PC-3 (cell line): Measurements from ENCODE around the gene CABP1. TPM values are rescaled to one million over a fixed set of nuclear protein-coding genes. Genes with fewer than 3 reads are reported as not detected.
A peak's percentile ranks its signal among the peaks of the same experiment; 100 is the strongest.

Experiments used
- ATAC-seq: fragments of 200-7000 bp; cut with Tn5 transposase; 2 replicates; pipeline ENCODE4 v1.9.1; 2020; ENCODE audit warnings: mild to moderate bottlenecking, moderate library complexity
- Bru-seq: library from RNA; stranded (reverse); fragments of 400-500 nt; gene quantifications from one replicate; lab custom pipeline; 2021; lab: Mats Ljungman, UMichigan
- BruChase-seq, 2 experiments: library from RNA; stranded (reverse); fragments of 400-500 nt; gene quantifications; one replicate each; lab custom pipeline; 2021; lab: Mats Ljungman, UMichigan
- BruUV-seq: library from RNA; stranded (reverse); fragments of 400-500 nt; replicated peaks from 2 replicates; lab custom pipeline; 2021; lab: Mats Ljungman, UMichigan
- CTCF ChIA-PET: fragments of 300-600 bp; sonication (Branson Sonifier 250); formaldehyde crosslinking; loops from one replicate; lab custom pipeline; 2022; ENCODE audit warnings: antibody characterized with exemption; lab: Charles Lee
- POLR2A ChIA-PET: fragments of 300-600 bp; sonication (Branson Sonifier 250); formaldehyde crosslinking; loops from one replicate; lab custom pipeline; 2022; ENCODE audit warnings: antibody characterized with exemption; ENCODE audit not compliant: unreplicated experiment; lab: Charles Lee
- DNase-seq: peaks from one replicate; pipeline ENCODE4 v3.0.0-alpha.2; 2015
- H2AFZ ChIP-seq: fragments of 300-600 bp; sonication (generic); 2 replicates; pipeline ENCODE4 v1.6.0; 2016; ENCODE audit warnings: antibody characterized with exemption, low read length
- H3F3A ChIP-seq: fragments of 300-600 bp; sonication (generic); one replicate; pipeline ENCODE4 v1.6.0; 2017; ENCODE audit warnings: antibody characterized with exemption, low read length, control low read depth, mild to moderate bottlenecking; ENCODE audit not compliant: unreplicated experiment
- H3K27ac ChIP-seq: fragments of 300-600 bp; sonication (generic); 2 replicates; pipeline ENCODE4 v1.5.1; 2016; ENCODE audit warnings: mild to moderate bottlenecking, low read length
- H3K27me3 ChIP-seq: fragments of 300-600 bp; sonication (generic); 2 replicates; pipeline ENCODE4 v1.6.1; 2016; ENCODE audit warnings: low read length, mixed read lengths
- H3K36me3 ChIP-seq: fragments of 300-600 bp; sonication (generic); 2 replicates; pipeline ENCODE4 v1.6.1; 2016; ENCODE audit warnings: low read depth, mixed run types, low read length, mixed read lengths
- H3K4me1 ChIP-seq: fragments of 300-600 bp; sonication (generic); 2 replicates; pipeline ENCODE4 v1.5.1; 2016; ENCODE audit warnings: low read length; ENCODE audit not compliant: insufficient read depth
- H3K4me2 ChIP-seq: fragments of 300-600 bp; sonication (generic); 2 replicates; pipeline ENCODE4 v1.6.0; 2016; ENCODE audit warnings: low read length
- H3K4me3 ChIP-seq: fragments of 300-600 bp; sonication (generic); 2 replicates; pipeline ENCODE4 v1.5.1; 2016; ENCODE audit warnings: mild to moderate bottlenecking, low read length, mixed read lengths
- H3K79me2 ChIP-seq: fragments of 300-600 bp; sonication (generic); 2 replicates; pipeline ENCODE4 v1.6.1; 2017; ENCODE audit warnings: low read length, mixed read lengths
- H3K9ac ChIP-seq: fragments of 300-600 bp; sonication (generic); 2 replicates; pipeline ENCODE4 v1.6.0; 2016; ENCODE audit warnings: mild to moderate bottlenecking, low read length
- H3K9me2 ChIP-seq: fragments of 300-600 bp; sonication (generic); replicated peaks from 2 replicates; pipeline ENCODE4 v1.6.1; 2016; ENCODE audit warnings: mixed run types, low read length, mixed read lengths
- H3K9me3 ChIP-seq: fragments of 300-600 bp; sonication (generic); 2 replicates; pipeline ENCODE4 v1.6.1; 2016; ENCODE audit warnings: low read length, mixed read lengths
- H4K20me1 ChIP-seq: fragments of 300-600 bp; sonication (generic); 2 replicates; pipeline ENCODE4 v1.6.1; 2016; ENCODE audit warnings: low read length, mixed read lengths
- EZH2 ChIP-seq: fragments of 300-600 bp; sonication (generic); IDR thresholded peaks from one replicate; pipeline ENCODE4 v1.6.1; 2017; ENCODE audit warnings: antibody characterized with exemption, mild to moderate bottlenecking, low read length; ENCODE audit not compliant: unreplicated experiment
- EZH2phosphoT487 ChIP-seq: fragments of 300-600 bp; sonication (generic); IDR thresholded peaks from 2 replicates; pipeline ENCODE4 v1.6.1; 2018; ENCODE audit warnings: mild to moderate bottlenecking, antibody characterized with exemption, low read length, borderline replicate concordance
- intact Hi-C: fragments of 100-400 bp; cut with micrococcal nuclease; formaldehyde crosslinking; loops from 2 replicates; pipeline ENCODE4 v1.9.0; 2023
- long read RNA-seq: library from polyadenylated mRNA; unstranded; transcript quantifications from one replicate; pipeline ENCODE4 v2.0.0, GENCODE V29; 2021; ENCODE audit not compliant: unreplicated experiment
- total RNA-seq: library from RNA; depleted of rRNA; stranded (reverse); fragments of >200 nt; gene quantifications from 2 replicates; pipeline ENCODE4 v1.2.3, GENCODE V29; 2014; rRNA removed
- TF ChIP-seq, protein P1 (sequence below): fragments of 300-600 bp; sonication (generic); conservative IDR thresholded peaks from 2 replicates; pipeline ENCODE4 v1.5.1; 2017; ENCODE audit warnings: antibody characterized with exemption, low read depth, mild to moderate bottlenecking, low read length

Gene CABP1
- total RNA-seq (not detected in 2 replicates), Bru-seq, nascent RNA (percentile 9 among the genes with signal in this experiment), BruChase-seq, experiment 1, labeled RNA remaining after a 6-hour chase (percentile 26 among the genes with signal in this experiment), BruChase-seq, experiment 2, labeled RNA remaining after a 2-hour chase (percentile 19 among the genes with signal in this experiment)
- long read RNA-seq = 0 reads

DNA sequence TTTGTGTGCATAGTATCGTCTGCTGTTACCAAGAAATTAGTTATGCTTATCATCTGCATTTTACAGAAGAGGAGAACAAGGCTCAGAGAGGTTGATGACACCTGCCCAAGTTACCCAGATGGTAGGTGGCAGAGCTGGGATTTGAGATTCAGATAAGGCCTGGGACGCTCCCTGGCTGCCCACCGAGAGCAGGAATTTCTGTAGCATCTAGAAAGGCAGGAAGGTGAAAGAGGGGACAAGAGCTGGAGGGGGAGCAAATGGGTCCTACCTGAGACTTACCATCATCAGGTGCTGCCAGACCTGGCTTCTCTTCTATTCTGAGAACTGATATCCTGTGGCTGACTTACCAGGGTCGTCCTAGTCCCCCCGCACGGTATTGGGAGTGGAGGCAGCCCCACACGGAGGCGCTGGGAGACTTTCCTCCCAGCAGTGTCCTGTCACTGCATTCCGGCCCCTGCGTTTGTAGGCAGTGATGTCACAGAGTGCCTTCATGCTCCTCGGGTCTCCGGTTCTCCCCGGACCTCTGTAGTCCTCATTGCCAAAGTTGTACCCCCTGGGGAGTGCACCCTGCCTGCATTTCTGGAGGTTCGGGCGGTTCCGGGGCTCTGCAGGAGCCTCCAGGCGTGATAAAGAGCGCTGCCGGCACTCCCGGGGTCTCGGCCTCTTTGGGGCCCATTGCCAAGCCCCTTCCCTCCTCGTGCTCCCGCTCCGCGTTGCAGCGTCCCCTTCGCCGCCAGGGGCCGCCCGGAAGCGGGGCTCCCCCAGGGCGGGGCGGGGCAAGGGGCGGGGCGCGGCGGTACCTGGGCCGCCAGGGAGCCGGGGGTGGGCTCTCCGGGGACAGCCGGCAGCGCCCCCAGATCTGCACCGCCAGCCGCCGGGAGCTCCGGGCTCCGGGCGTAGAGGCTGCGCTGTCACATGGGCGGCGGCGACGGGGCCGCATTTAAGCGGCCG is at the start of gene CABP1:
CABP1 (plus strand) TSS at position 856 of the 951 bp plus-strand sequence; CDS start at position 916, 60 bp downstream.
- Histone ChIP-seq H3K9me3 (no peaks in the 10 kb centered on the region), H3K4me2 (peak within 1 kb of the TSS; percentile 82), H3K79me2 (no peaks in the 10 kb centered on the region), H3F3A (no peaks in the 10 kb centered on the region), H3K27ac (no peak within 1 kb of the TSS), H3K9me2 (no peaks in the 10 kb centered on the region), H3K4me1 (no peaks in the 10 kb centered on the region), H3K9ac (no peak within 1 kb of the TSS), H3K4me3 (peak within 1 kb of the TSS; percentile 61; the same call in 1 of the 2 replicates), H3K36me3 (no peaks in the 10 kb centered on the region), H4K20me1 (no peaks in the 10 kb centered on the region), H2AFZ (peak within 1 kb of the TSS; percentile 36; the same call in 1 of the 2 replicates), H3K27me3 (peaks cover 31% of the 10 kb centered on the region)
- no TSS peak for BruUV-seq
- ATAC-seq = peak; percentile 39
- intact Hi-C loops = no loop called here
- CTCF ChIA-PET = no interaction called here
- POLR2A ChIA-PET = no interaction called here
- TF ChIP-seq EZH2phosphoT487 (no peak), EZH2 (peak; percentile 50)
- TF ChIP-seq, protein P1, sequence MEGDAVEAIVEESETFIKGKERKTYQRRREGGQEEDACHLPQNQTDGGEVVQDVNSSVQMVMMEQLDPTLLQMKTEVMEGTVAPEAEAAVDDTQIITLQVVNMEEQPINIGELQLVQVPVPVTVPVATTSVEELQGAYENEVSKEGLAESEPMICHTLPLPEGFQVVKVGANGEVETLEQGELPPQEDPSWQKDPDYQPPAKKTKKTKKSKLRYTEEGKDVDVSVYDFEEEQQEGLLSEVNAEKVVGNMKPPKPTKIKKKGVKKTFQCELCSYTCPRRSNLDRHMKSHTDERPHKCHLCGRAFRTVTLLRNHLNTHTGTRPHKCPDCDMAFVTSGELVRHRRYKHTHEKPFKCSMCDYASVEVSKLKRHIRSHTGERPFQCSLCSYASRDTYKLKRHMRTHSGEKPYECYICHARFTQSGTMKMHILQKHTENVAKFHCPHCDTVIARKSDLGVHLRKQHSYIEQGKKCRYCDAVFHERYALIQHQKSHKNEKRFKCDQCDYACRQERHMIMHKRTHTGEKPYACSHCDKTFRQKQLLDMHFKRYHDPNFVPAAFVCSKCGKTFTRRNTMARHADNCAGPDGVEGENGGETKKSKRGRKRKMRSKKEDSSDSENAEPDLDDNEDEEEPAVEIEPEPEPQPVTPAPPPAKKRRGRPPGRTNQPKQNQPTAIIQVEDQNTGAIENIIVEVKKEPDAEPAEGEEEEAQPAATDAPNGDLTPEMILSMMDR = peak; percentile 34; the same call in 1 of the 2 replicates
- no peak for DNase-seq

DNA sequence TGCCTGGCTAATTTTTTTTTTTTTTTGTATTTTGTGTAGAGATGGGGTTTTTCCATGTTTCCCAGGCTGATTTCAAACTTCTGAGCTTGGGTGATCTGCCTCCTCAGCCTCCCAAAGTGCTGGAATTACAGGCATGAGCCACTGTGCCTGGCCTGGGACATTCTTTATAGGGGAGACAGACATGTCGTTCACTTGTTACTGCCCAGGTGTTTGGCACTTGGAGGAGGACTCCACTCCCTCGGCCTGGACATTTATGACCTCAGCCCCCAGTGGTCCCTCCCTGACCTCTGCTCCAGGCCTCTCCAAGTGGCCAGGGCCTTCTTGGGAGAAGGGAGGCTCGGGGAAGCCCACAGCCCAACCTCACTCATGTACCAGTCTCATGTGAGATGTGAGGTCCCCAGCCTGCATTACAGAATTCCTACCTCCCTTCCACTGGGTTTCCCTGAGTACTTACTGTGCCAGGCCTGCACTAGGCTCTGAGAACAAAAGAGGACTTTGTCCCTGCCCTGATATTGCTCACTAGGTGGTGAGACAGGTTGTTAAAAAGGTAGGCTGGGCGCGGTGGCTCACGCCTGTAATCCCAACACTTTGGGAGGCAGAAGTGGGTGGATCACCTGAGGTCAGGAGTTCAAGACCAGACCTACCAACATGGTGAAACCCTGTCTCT is 49.6 kb upstream of the CABP1 start:
- H3K27ac ChIP-seq = no peak overlapping the region
- POLR2A ChIA-PET = interaction anchor here (0.7 kb wide), 1 partner anchor 92 kb away, joined by 14 read pairs; no protein-coding TSS in a partner anchor
- no peak for TF ChIP-seq EZH2phosphoT487
- TF ChIP-seq, protein P1 = no peak
- no peak for TF ChIP-seq EZH2
- intact Hi-C loops = no loop called here
- H3K9ac ChIP-seq = no peak overlapping the region
- H3K4me1 ChIP-seq = no peaks in the 10 kb centered on the region
- DNase-seq = no peak
- H3K79me2 ChIP-seq = no peaks in the 10 kb centered on the region
- BruUV-seq = no TSS peak
- no peaks in the 10 kb centered on the region for H3F3A ChIP-seq
- no peak overlapping the region for H2AFZ ChIP-seq
- CTCF ChIA-PET = interaction anchor here (0.7 kb wide), 1 partner anchor 18 kb away, joined by 6 read pairs; no protein-coding TSS in a partner anchor
- no peaks in the 10 kb centered on the region for H3K9me3 ChIP-seq
- no peak overlapping the region for H3K4me3 ChIP-seq
- no peaks in the 10 kb centered on the region for H3K27me3 ChIP-seq
- H4K20me1 ChIP-seq = no peaks in the 10 kb centered on the region
- H3K4me2 ChIP-seq = no peak overlapping the region
- peak; percentile 35; the same call in 1 of the 2 replicates for ATAC-seq
- no peaks in the 10 kb centered on the region for H3K9me2 ChIP-seq
- no peaks in the 10 kb centered on the region for H3K36me3 ChIP-seq
